Measurements from ENCODE around the gene ADPRM. TPM values are rescaled to one million over a fixed set of nuclear protein-coding genes. Genes with fewer than 3 reads are reported as not detected.

ADPRM gene
- total RNA-seq, 1 experiment from 2014 or later, result 5.1 TPM

DNA sequence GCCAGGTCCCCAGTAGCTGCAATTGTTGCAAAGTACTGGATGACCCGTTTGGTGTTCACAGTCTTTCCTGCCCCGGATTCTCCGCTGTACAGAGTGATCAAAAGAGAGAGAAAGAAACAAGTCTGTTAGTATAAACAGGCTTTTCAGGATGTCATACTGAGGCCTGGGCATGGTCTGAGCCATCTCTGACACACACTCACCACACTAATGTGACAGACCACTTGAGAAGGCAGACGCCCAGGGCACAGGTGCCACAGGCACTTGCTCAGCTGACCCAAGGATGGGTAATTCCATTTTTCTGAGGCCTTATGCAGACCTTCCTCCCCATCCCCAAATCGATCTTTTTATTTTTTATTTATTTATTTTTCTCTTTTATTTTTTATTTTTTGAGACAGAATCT, 47.8 kb upstream of the ADPRM start:
- Histone ChIP-seq H3K27ac (ENCODE audit: insufficient read length, low read depth, low read length) (no peak overlapping the region), H2BK120ac (ENCODE audit: low read depth, low read length, poor library complexity, severe bottlenecking) (no peak overlapping the region), H3K27me3 (ENCODE audit: insufficient read depth, low read length) (no peaks in the 10 kb centered on the region), H3K18ac (ENCODE audit: insufficient read length, low read depth, low read length) (no peak overlapping the region), H2AK5ac (ENCODE audit: insufficient read length, low read length) (no peak overlapping the region), H2BK12ac (ENCODE audit: insufficient read length, low read depth, low read length) (no peak overlapping the region), H2BK15ac (ENCODE audit: low read depth, low read length) (no peak overlapping the region), H4K20me1 (ENCODE audit: control insufficient read depth, insufficient read depth, insufficient read length) (no peaks in the 10 kb centered on the region), H3K14ac (ENCODE audit: insufficient read depth, low read length) (no peak overlapping the region), H2BK5ac (ENCODE audit: insufficient read length, low read length) (no peak overlapping the region), H3K23ac (ENCODE audit: insufficient read length, low read depth, low read length) (no peak overlapping the region), H3K79me2 (ENCODE audit: insufficient read depth, low read length) (no peaks in the 10 kb centered on the region), H3K4me2 (ENCODE audit: insufficient read depth, insufficient read length, low read length) (no peak overlapping the region), H3K9ac (ENCODE audit: extremely low read depth, insufficient read length, low read length) (no peak overlapping the region), H3T11ph (ENCODE audit: low read length) (no peak overlapping the region), H3K4me1 (ENCODE audit: insufficient read depth, low read length) (no peaks in the 10 kb centered on the region), H2BK20ac (ENCODE audit: low read depth, low read length, poor library complexity, severe bottlenecking) (no peak overlapping the region), H3K79me1 (ENCODE audit: insufficient read depth, low read depth, low read length, poor library complexity, severe bottlenecking) (no peaks in the 10 kb centered on the region), H4K91ac (ENCODE audit: insufficient read length, low read depth, low read length) (no peak overlapping the region), H3K56ac (ENCODE audit: insufficient read length, low read depth, low read length) (no peak overlapping the region), H3K9me3 (ENCODE audit: control insufficient read depth, low read depth, low read length) (no peaks in the 10 kb centered on the region), H3K23me2 (ENCODE audit: insufficient read length, low read depth, low read length, poor library complexity, severe bottlenecking) (no peaks in the 10 kb centered on the region), H4K5ac (ENCODE audit: insufficient read length, low read depth, low read length) (no peak overlapping the region), H3K4ac (ENCODE audit: low read depth, low read length) (no peak overlapping the region), H2AFZ (ENCODE audit: low read length) (no peak overlapping the region), H4K8ac (replicated peaks; ENCODE audit: insufficient read length, low read depth, low read length) (no peak overlapping the region)
- no peaks in the 10 kb centered on the region for H3K9me3 Mint-ChIP-seq
- H3K27ac Mint-ChIP-seq, result no peak overlapping the region
- TF ChIP-seq, protein P1, sequence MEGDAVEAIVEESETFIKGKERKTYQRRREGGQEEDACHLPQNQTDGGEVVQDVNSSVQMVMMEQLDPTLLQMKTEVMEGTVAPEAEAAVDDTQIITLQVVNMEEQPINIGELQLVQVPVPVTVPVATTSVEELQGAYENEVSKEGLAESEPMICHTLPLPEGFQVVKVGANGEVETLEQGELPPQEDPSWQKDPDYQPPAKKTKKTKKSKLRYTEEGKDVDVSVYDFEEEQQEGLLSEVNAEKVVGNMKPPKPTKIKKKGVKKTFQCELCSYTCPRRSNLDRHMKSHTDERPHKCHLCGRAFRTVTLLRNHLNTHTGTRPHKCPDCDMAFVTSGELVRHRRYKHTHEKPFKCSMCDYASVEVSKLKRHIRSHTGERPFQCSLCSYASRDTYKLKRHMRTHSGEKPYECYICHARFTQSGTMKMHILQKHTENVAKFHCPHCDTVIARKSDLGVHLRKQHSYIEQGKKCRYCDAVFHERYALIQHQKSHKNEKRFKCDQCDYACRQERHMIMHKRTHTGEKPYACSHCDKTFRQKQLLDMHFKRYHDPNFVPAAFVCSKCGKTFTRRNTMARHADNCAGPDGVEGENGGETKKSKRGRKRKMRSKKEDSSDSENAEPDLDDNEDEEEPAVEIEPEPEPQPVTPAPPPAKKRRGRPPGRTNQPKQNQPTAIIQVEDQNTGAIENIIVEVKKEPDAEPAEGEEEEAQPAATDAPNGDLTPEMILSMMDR (conservative IDR thresholded peaks at IDR 0.05), result no peak
- no CpG with 5 or more reads among the region's 5 CpGs for whole genome bisulfite sequencing (ENCODE audit: extremely low coverage, insufficient read length, low lambda C conversion rate)
- H3K4me1 Mint-ChIP-seq, result no peaks in the 10 kb centered on the region; a peak in 1 of 4 replicates
- no peaks in the 10 kb centered on the region; a peak in 1 of 7 replicates for H3K36me3 Mint-ChIP-seq (ENCODE audit: insufficient read depth in 1 of 3, low read depth in 3 of 3)
- no peaks in the 10 kb centered on the region; the same call in none of the 2 replicates for H3K27me3 Mint-ChIP-seq (ENCODE audit: low read depth)
- no peak for DNase-seq
- no peak overlapping the region for H3K4me3 Mint-ChIP-seq
